ENCODE results near the gene ADAM12. TPM values are rescaled to one million over a fixed set of nuclear protein-coding genes. Genes with fewer than 3 reads are reported as not detected.

Gene ADAM12
- total and polyA plus RNA-seq, 9 of the 15 experiments (the other 6 are each of a cell fraction or from before 2014, with no cell fraction given), result not detected

GRCh38 chr10:126397156-126397555 is 8.9 kb upstream of the ADAM12 start:
- BruUV-seq (replicated peaks), result no TSS peak
- no peak for FAIRE-seq
- H3K4me2 ChIP-seq (ENCODE audit: insufficient read depth, low read length), result no peak overlapping the region
- no peak for ATAC-seq
- CTCF ChIA-PET (ENCODE audit: low intra/inter-chr PET ratio), result no interaction called here
- intact Hi-C loops (cut with micrococcal nuclease), result no loop called here
- no peaks in the 10 kb centered on the region for H3K9me3 ChIP-seq (replicated peaks; ENCODE audit: control insufficient read depth, insufficient read depth, low read depth, low read length)
- no peak overlapping the region for H3K4me3 ChIP-seq
- POLR2A ChIA-PET, result no interaction called here
- in situ Hi-C loops (cut with MboI), result no loop called here
- no peaks in the 10 kb centered on the region for H3K9me1 ChIP-seq (ENCODE audit: control insufficient read depth, insufficient read depth, low read length)
- H3K27ac ChIP-seq (ENCODE audit: extremely low read depth, low read depth, low read length), result no peak overlapping the region
- no peaks in the 10 kb centered on the region; a peak in 1 of 5 replicates for H3K4me1 ChIP-seq (replicated peaks in 1 of 2; ENCODE audit: control insufficient read depth in 2 of 2, insufficient read depth in 2 of 2, low read length in 2 of 2)
- no peaks in the 10 kb centered on the region for H3K36me3 ChIP-seq (ENCODE audit: control insufficient read depth, insufficient read depth, low read length)
- no peak overlapping the region for H2AFZ ChIP-seq (ENCODE audit: low read depth, low read length)
- H3K79me2 ChIP-seq (ENCODE audit: control insufficient read depth, insufficient read depth, low read length), result no peaks in the 10 kb centered on the region
- no peaks in the 10 kb centered on the region for H4K20me1 ChIP-seq (replicated peaks; ENCODE audit: control insufficient read depth, insufficient read depth, low read length)
- no peak overlapping the region for H3K9ac ChIP-seq (ENCODE audit: insufficient read depth in 1 of 2, low read depth in 2 of 2, low read length in 2 of 2)
- 0% methylated on average over 3 of the region's 3 CpGs for WGBS (ENCODE audit: insufficient coverage, low coverage, missing lambda C conversion rate)
- no peaks in the 10 kb centered on the region for H3K27me3 ChIP-seq (ENCODE audit: control insufficient read depth in 2 of 2, insufficient read depth in 2 of 2, low read length in 2 of 2)
- no peak for DNase-seq (ENCODE audit: extremely low read depth in 1 of 4, low spot score in 3 of 4)
- TF ChIP-seq PML (IDR thresholded peaks at IDR 0.05; ENCODE audit: low read length) (no peak), DACH1 (IDR thresholded peaks at IDR 0.05; ENCODE audit: partially characterized antibody) (no peak), FOXK1 (CRISPR knock-in tag; IDR thresholded peaks at IDR 0.05; ENCODE audit: borderline replicate concordance) (no peak), PRDM10 (IDR thresholded peaks at IDR 0.05; ENCODE audit: partially characterized antibody) (no peak), PPARD (CRISPR knock-in tag; IDR thresholded peaks at IDR 0.05) (no peak), DNMT1 (IDR thresholded peaks at IDR 0.05) (no peak), TBP (optimal IDR thresholded peaks at IDR 0.05; ENCODE audit: low read depth, low read length) (no peak), DEAF1 (CRISPR knock-in tag; IDR thresholded peaks at IDR 0.05) (no peak), E2F6 (IDR thresholded peaks at IDR 0.05; ENCODE audit: borderline replicate concordance in 1 of 2, extremely low read depth in 1 of 2, insufficient read depth in 1 of 2, insufficient read length in 1 of 2, low read depth in 1 of 2, low read length in 1 of 2, poor library complexity in 1 of 2, severe bottlenecking in 1 of 2) (no peak), NCOR1 (IDR thresholded peaks at IDR 0.05) (no peak), SMAD2 (IDR thresholded peaks at IDR 0.05; ENCODE audit: low read depth, low read length) (no peak), ZNF311 (CRISPR knock-in tag; IDR thresholded peaks at IDR 0.05) (no peak), NR3C1 (CRISPR knock-in tag; IDR thresholded peaks at IDR 0.05) (no peak), RBM25 (IDR thresholded peaks at IDR 0.05; ENCODE audit: low read depth, low read length, severe bottlenecking) (no peak), POLR2AphosphoS2 (IDR thresholded peaks at IDR 0.05; ENCODE audit: low read length) (no peak), KLF13 (tag; IDR thresholded peaks at IDR 0.05; ENCODE audit: borderline replicate concordance, low read depth) (no peak)

All from K562 (cell line).